Hematopoietic multipotent progenitor cell treated with erythropoietin and hydrocortisone succinate and interleukin-3 and kit ligand, for 8 days (in vitro differentiated cells): ENCODE results near the gene LILRB1.
"Not testable (repeated sequence)": the region's sequence is repeated elsewhere in the genome, so short reads cannot be mapped to it uniquely, and the experiment has no call there.

Experiments
- DNase-seq: peaks from one replicate; pipeline ENCODE4 v3.0.0-alpha.2; 2015

Gene LILRB1

GRCh38 chr19:54624934-54625730 lies 5.2 kb upstream of the LILRB1 start:
- DNase-seq = not testable (repeated sequence)

- no peak for DNase-seq
These were observed 3.5 kb upstream of the LILRB1 start for GRCh38 chr19:54626757-54627156.

- not testable (repeated sequence) for DNase-seq
These were observed 2.4 kb upstream of the LILRB1 start for GRCh38 chr19:54627912-54628311.

GRCh38 chr19:54630782-54631181 lies 498 bp downstream of the LILRB1 start:
- no peak for DNase-seq

GRCh38 chr19:54631489-54632337 lies 1.4 kb downstream of the LILRB1 start:
- DNase-seq = not testable (repeated sequence)

GRCh38 chr19:54632517-54632916 lies 2.2 kb downstream of the LILRB1 start:
- not testable (repeated sequence) for DNase-seq

GRCh38 chr19:54633401-54633800 lies 3.1 kb downstream of the LILRB1 start:
- no peak for DNase-seq

- not testable (repeated sequence) for DNase-seq
These were observed 5.8 kb downstream of the LILRB1 start for GRCh38 chr19:54636081-54636480.

- no peak for DNase-seq
These were observed 8.4 kb downstream of the LILRB1 start for GRCh38 chr19:54638683-54639082.

- not testable (repeated sequence) for DNase-seq
These were observed 12.7 kb downstream of the LILRB1 start for GRCh38 chr19:54642953-54643352.

GRCh38 chr19:54643583-54643982 lies 13.3 kb downstream of the LILRB1 start:
- not testable (repeated sequence) for DNase-seq

- no peak for DNase-seq
These were observed 13.8 kb downstream of the LILRB1 start for GRCh38 chr19:54644056-54644455.

- no peak for DNase-seq
These were observed 16.1 kb downstream of the LILRB1 start for GRCh38 chr19:54646331-54646841.

- no peak for DNase-seq
These were observed 17.8 kb downstream of the LILRB1 start for GRCh38 chr19:54648129-54648528.

- no peak for DNase-seq
These were observed 19.9 kb downstream of the LILRB1 start for GRCh38 chr19:54650108-54650655.

- DNase-seq = peak; percentile 45
These were observed 23.0 kb downstream of the LILRB1 start for GRCh38 chr19:54653181-54653809.

GRCh38 chr19:54654447-54655321 lies 24.4 kb downstream of the LILRB1 start:
- DNase-seq = no peak

GRCh38 chr19:54659300-54659699 lies 29.0 kb downstream of the LILRB1 start:
- DNase-seq = no peak

- DNase-seq = no peak
These were observed 30.0 kb downstream of the LILRB1 start for GRCh38 chr19:54660306-54660705.

GRCh38 chr19:54660964-54661363 lies 30.7 kb downstream of the LILRB1 start:
- DNase-seq = no peak

GRCh38 chr19:54661846-54662481 lies 31.7 kb downstream of the LILRB1 start:
- DNase-seq = no peak
